Stimulated activated naive CD8-positive, alpha-beta T cell treated with anti-CD3 and anti-CD28 coated beads, Interleukin-15, amount 100 ng/mL, for 72 hours (primary cell): ENCODE data around the gene REL.
A peak's percentile ranks its signal among the peaks of the same experiment; 100 is the strongest.
"Not testable (repeated sequence)": the region's sequence is repeated elsewhere in the genome, so short reads cannot be mapped to it uniquely, and the experiment has no call there.

Experiments
- ATAC-seq: fragments of 150-1000 bp; cut with Tn5 transposase; 2 replicates; pipeline ENCODE4 v1.10.0; 2021; ENCODE audit warnings: mild to moderate bottlenecking, moderate library complexity
- DNase-seq, 2 donors: peaks; one replicate each; pipeline ENCODE4 v3.0.0; 2021 to 2022
- H3K27ac Mint-ChIP-seq, 2 donors: one replicate each; pipeline ENCODE4 v1.8.0; 2022; ENCODE audit warnings: mild to moderate bottlenecking in 2 of 2, mixed read lengths in 2 of 2, moderate library complexity in 2 of 2
- H3K27me3 Mint-ChIP-seq: one replicate; pipeline ENCODE4 v1.8.0; 2022; ENCODE audit warnings: mixed read lengths
- H3K4me1 Mint-ChIP-seq: one replicate; pipeline ENCODE4 v1.8.0; 2022; ENCODE audit warnings: mild to moderate bottlenecking, mixed read lengths
- H3K4me3 Mint-ChIP-seq, 2 donors: one replicate each; pipeline ENCODE4 v1.8.0; 2022; ENCODE audit warnings: mild to moderate bottlenecking in 2 of 2, mixed read lengths in 2 of 2, moderate library complexity in 1 of 2
- H3K9me3 Mint-ChIP-seq, 2 donors: one replicate each; pipeline ENCODE4 v1.8.0; 2022; ENCODE audit warnings: mixed read lengths in 2 of 2

Gene REL

GRCh38 chr2:60884800-60885199 is 3.4 kb downstream of the REL start:
- peaks cover 41% of the 10 kb centered on the region for H3K4me1 Mint-ChIP-seq

GRCh38 chr2:60885683-60886082 is 4.3 kb downstream of the REL start:
- Mint-ChIP-seq H3K9me3 (no peaks in the 10 kb centered on the region), H3K27ac (peak overlapping the region; percentile 53 to 68), H3K4me3 (peak overlapping the region; percentile 85 to 99), H3K27me3 (no peaks in the 10 kb centered on the region), H3K4me1 (peaks cover 41% of the 10 kb centered on the region)
- ATAC-seq (no peak), DNase-seq (no peak)

More at GRCh38 chr2:60884800-60885199, 3.4 kb downstream of the REL start:
- peak overlapping the region; percentile 85 to 99 for H3K4me3 Mint-ChIP-seq
- H3K9me3 Mint-ChIP-seq = no peaks in the 10 kb centered on the region
- no peak for DNase-seq
- ATAC-seq = no peak
- H3K27ac Mint-ChIP-seq = peak overlapping the region; percentile 88 to 94
- no peaks in the 10 kb centered on the region for H3K27me3 Mint-ChIP-seq

- no peak for ATAC-seq
- Mint-ChIP-seq H3K27ac (peak overlapping the region; percentile 6 to 90), H3K4me1 (peaks cover 49% of the 10 kb centered on the region), H3K4me3 (peak overlapping the region; percentile 79 to 99), H3K9me3 (no peaks in the 10 kb centered on the region), H3K27me3 (no peaks in the 10 kb centered on the region)
- DNase-seq = no peak
These were observed 5.6 kb downstream of the REL start for GRCh38 chr2:60886991-60887390.

- ATAC-seq (no peak), DNase-seq (no peak)
- H3K27me3 Mint-ChIP-seq = no peaks in the 10 kb centered on the region
- H3K27ac Mint-ChIP-seq = peak overlapping the region in 1 of 2 donors; percentile 89
- H3K4me1 Mint-ChIP-seq = peaks cover 60% of the 10 kb centered on the region
- no peaks in the 10 kb centered on the region for H3K9me3 Mint-ChIP-seq
- H3K4me3 Mint-ChIP-seq = peak overlapping the region; percentile 37 to 77
These were observed 7.5 kb downstream of the REL start for GRCh38 chr2:60888853-60889252.

GRCh38 chr2:60889581-60890392 is 8.4 kb downstream of the REL start:
- not testable (repeated sequence) for DNase-seq

GRCh38 chr2:60890393-60890707 is 9.0 kb downstream of the REL start:
- ATAC-seq = no peak

More at GRCh38 chr2:60889581-60890392, 8.4 kb downstream of the REL start:
- Mint-ChIP-seq H3K4me1 (peaks cover 62% of the 10 kb centered on the region), H3K27ac (peak overlapping the region in 1 of 2 donors; percentile 11), H3K4me3 (peak overlapping the region; percentile 67 to 79)
- not testable (repeated sequence) for H3K27me3 Mint-ChIP-seq, H3K9me3 Mint-ChIP-seq, ATAC-seq

GRCh38 chr2:60891180-60891579 is 9.8 kb downstream of the REL start:
- Mint-ChIP-seq H3K27me3 (no peaks in the 10 kb centered on the region), H3K4me3 (peak overlapping the region; percentile 74 to 79), H3K27ac (no peak overlapping the region), H3K4me1 (peaks cover 62% of the 10 kb centered on the region), H3K9me3 (no peaks in the 10 kb centered on the region)
- no peak for DNase-seq
- peak; percentile 95 for ATAC-seq

More at GRCh38 chr2:60890393-60890707, 9.0 kb downstream of the REL start:
- Mint-ChIP-seq H3K27ac (peak overlapping the region in 1 of 2 donors; percentile 11), H3K4me3 (peak overlapping the region; percentile 67 to 79), H3K4me1 (peaks cover 62% of the 10 kb centered on the region), H3K27me3 (no peaks in the 10 kb centered on the region), H3K9me3 (no peaks in the 10 kb centered on the region)
- DNase-seq = no peak

GRCh38 chr2:60898567-60898966 is 17.2 kb downstream of the REL start:
- peaks cover 61% of the 10 kb centered on the region for H3K4me1 Mint-ChIP-seq
- peak overlapping the region in 1 of 2 donors; percentile 87 for H3K27ac Mint-ChIP-seq
- H3K4me3 Mint-ChIP-seq = peak overlapping the region; percentile 43 to 80
- no peaks in the 10 kb centered on the region for H3K9me3 Mint-ChIP-seq
- no peak for ATAC-seq
- H3K27me3 Mint-ChIP-seq = no peaks in the 10 kb centered on the region
- no peak for DNase-seq

GRCh38 chr2:60899230-60899891 is 18.0 kb downstream of the REL start:
- no peaks in the 10 kb centered on the region for H3K9me3 Mint-ChIP-seq
- peaks cover 57% of the 10 kb centered on the region for H3K4me1 Mint-ChIP-seq
- DNase-seq (peak; percentile 21 to 59), ATAC-seq (peak; percentile 97)
- no peaks in the 10 kb centered on the region for H3K27me3 Mint-ChIP-seq
- peak overlapping the region; percentile 81 to 94 for H3K27ac Mint-ChIP-seq
- H3K4me3 Mint-ChIP-seq = peak overlapping the region; percentile 43 to 80

GRCh38 chr2:60899892-60900249 is 18.5 kb downstream of the REL start:
- H3K27ac Mint-ChIP-seq = peak overlapping the region in 1 of 2 donors; percentile 81

GRCh38 chr2:60901296-60901695 is 19.9 kb downstream of the REL start:
- H3K9me3 Mint-ChIP-seq, H3K27me3 Mint-ChIP-seq, DNase-seq, H3K4me3 Mint-ChIP-seq, H3K27ac Mint-ChIP-seq, ATAC-seq: not testable (repeated sequence)
- peaks cover 74% of the 10 kb centered on the region for H3K4me1 Mint-ChIP-seq

More at GRCh38 chr2:60899892-60900249, 18.5 kb downstream of the REL start:
- H3K9me3 Mint-ChIP-seq = no peaks in the 10 kb centered on the region
- peak; percentile 61 for ATAC-seq
- H3K4me1 Mint-ChIP-seq = peaks cover 60% of the 10 kb centered on the region
- no peaks in the 10 kb centered on the region for H3K27me3 Mint-ChIP-seq
- peak overlapping the region in 1 of 2 donors; percentile 43 for H3K4me3 Mint-ChIP-seq
- no peak for DNase-seq

- H3K27ac Mint-ChIP-seq = peak overlapping the region in 1 of 2 donors; percentile 61
- not testable (repeated sequence) for DNase-seq, ATAC-seq, H3K27me3 Mint-ChIP-seq, H3K9me3 Mint-ChIP-seq, H3K4me3 Mint-ChIP-seq
- peaks cover 39% of the 10 kb centered on the region for H3K4me1 Mint-ChIP-seq
These were observed 24.5 kb downstream of the REL start for GRCh38 chr2:60905867-60906266.

GRCh38 chr2:60906395-60906794 is 25.0 kb downstream of the REL start:
- no peak for DNase-seq
- ATAC-seq = no peak
- H3K4me3 Mint-ChIP-seq = no peak overlapping the region
- no peaks in the 10 kb centered on the region for H3K9me3 Mint-ChIP-seq
- no peaks in the 10 kb centered on the region for H3K27me3 Mint-ChIP-seq
- peaks cover 36% of the 10 kb centered on the region for H3K4me1 Mint-ChIP-seq
- H3K27ac Mint-ChIP-seq = peak overlapping the region in 1 of 2 donors; percentile 86

- DNase-seq = no peak
- Mint-ChIP-seq H3K27me3 (no peaks in the 10 kb centered on the region), H3K4me3 (no peak overlapping the region), H3K27ac (no peak overlapping the region), H3K9me3 (no peaks in the 10 kb centered on the region), H3K4me1 (peaks cover 41% of the 10 kb centered on the region)
- ATAC-seq = no peak
These were observed 26.0 kb downstream of the REL start for GRCh38 chr2:60907329-60907728.

GRCh38 chr2:60925994-60926740 is 44.8 kb downstream of the REL start:
- DNase-seq (no peak), ATAC-seq (no peak)
- H3K4me3 Mint-ChIP-seq = no peak overlapping the region
- no peaks in the 10 kb centered on the region for H3K27me3 Mint-ChIP-seq
- peak overlapping the region in 1 of 2 donors; percentile 22 for H3K27ac Mint-ChIP-seq
- peaks cover 7 to 19% of the 10 kb centered on the region in 2 donors for H3K9me3 Mint-ChIP-seq
- H3K4me1 Mint-ChIP-seq = peaks cover 14% of the 10 kb centered on the region
